ENCODE measurements around the gene HIGD1C. TPM values are rescaled to one million over a fixed set of nuclear protein-coding genes. Genes with fewer than 3 reads are reported as not detected.

HIGD1C gene
- total and polyA plus RNA-seq, 4 donors, result not detected

DNA sequence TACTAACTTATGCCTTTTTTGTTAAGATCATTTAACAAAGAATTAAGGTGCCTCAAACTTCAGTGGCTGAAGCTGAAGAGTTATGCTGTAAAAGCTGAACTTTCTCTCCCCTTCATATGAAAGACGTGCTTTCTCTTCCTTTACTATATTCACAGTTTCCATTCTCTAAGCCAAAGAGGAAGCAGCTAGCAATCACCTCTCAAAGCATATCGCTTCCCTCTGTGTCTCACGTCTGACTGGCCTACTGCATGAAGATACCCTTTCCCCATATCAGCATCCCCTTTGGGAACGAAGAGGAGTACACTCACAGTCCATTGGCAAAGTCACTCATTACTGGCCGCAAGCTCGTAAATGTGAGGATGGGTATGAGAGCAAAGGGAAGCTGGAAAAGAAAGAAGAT lies 38.9 kb downstream of the HIGD1C start:
- Histone ChIP-seq H3K4me1 (ENCODE audit: control insufficient read depth in 5 of 5, insufficient read depth in 5 of 5, low read length in 5 of 5) (peaks cover 0 to 7% (median 0%) of the 10 kb centered on the region in 5 donors), H3K9me3 (ENCODE audit: control insufficient read depth in 4 of 4, insufficient read depth in 3 of 4, low read length in 3 of 4) (no peaks in the 10 kb centered on the region), H3K27me3 (ENCODE audit: control insufficient read depth in 3 of 3, insufficient read depth in 3 of 3, low read length in 2 of 3) (no peaks in the 10 kb centered on the region), H3K27ac (ENCODE audit: low read depth in 1 of 2, low read length in 1 of 2) (no peak overlapping the region), H3K36me3 (ENCODE audit: control insufficient read depth in 4 of 4, insufficient read depth in 4 of 4, low read length in 4 of 4) (peaks cover 30 to 52% (median 43%) of the 10 kb centered on the region in 4 donors), H3K4me3 (no peak overlapping the region), H3K9ac (ENCODE audit: insufficient read depth in 1 of 2, low read length in 2 of 2) (no peak overlapping the region)
- TF ChIP-seq, protein P1, sequence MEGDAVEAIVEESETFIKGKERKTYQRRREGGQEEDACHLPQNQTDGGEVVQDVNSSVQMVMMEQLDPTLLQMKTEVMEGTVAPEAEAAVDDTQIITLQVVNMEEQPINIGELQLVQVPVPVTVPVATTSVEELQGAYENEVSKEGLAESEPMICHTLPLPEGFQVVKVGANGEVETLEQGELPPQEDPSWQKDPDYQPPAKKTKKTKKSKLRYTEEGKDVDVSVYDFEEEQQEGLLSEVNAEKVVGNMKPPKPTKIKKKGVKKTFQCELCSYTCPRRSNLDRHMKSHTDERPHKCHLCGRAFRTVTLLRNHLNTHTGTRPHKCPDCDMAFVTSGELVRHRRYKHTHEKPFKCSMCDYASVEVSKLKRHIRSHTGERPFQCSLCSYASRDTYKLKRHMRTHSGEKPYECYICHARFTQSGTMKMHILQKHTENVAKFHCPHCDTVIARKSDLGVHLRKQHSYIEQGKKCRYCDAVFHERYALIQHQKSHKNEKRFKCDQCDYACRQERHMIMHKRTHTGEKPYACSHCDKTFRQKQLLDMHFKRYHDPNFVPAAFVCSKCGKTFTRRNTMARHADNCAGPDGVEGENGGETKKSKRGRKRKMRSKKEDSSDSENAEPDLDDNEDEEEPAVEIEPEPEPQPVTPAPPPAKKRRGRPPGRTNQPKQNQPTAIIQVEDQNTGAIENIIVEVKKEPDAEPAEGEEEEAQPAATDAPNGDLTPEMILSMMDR (IDR thresholded peaks at IDR 0.05; ENCODE audit: control extremely low read depth, extremely low read depth), result no peak
- DNase-seq, result no peak
- 81 to 85% methylated on average over 6 of the region's 6 CpGs for WGBS, 2 donors
- no peak for ATAC-seq (ENCODE audit: insufficient read depth, low FRiP score)

- DNase-seq, result peak; percentile 44 to 74 (median 67)
- Histone ChIP-seq H3K4me1 (ENCODE audit: control insufficient read depth in 5 of 5, insufficient read depth in 5 of 5, low read length in 5 of 5) (no peaks in the 10 kb centered on the region), H3K9ac (ENCODE audit: insufficient read depth in 1 of 2, low read length in 2 of 2) (no peak overlapping the region), H3K27ac (ENCODE audit: low read depth in 1 of 2, low read length in 1 of 2) (no peak overlapping the region), H3K27me3 (ENCODE audit: control insufficient read depth in 3 of 3, insufficient read depth in 3 of 3, low read length in 2 of 3) (no peaks in the 10 kb centered on the region), H3K4me3 (no peak overlapping the region), H3K36me3 (ENCODE audit: control insufficient read depth in 4 of 4, insufficient read depth in 4 of 4, low read length in 4 of 4) (peaks cover 30 to 56% (median 45%) of the 10 kb centered on the region in 4 donors), H3K9me3 (ENCODE audit: control insufficient read depth in 4 of 4, insufficient read depth in 3 of 4, low read length in 3 of 4) (no peaks in the 10 kb centered on the region)
- WGBS, 2 donors, result 35 to 63% methylated on average over 2 of the region's 2 CpGs
- no peak for ATAC-seq (ENCODE audit: insufficient read depth, low FRiP score)
- TF ChIP-seq, protein P1 (IDR thresholded peaks at IDR 0.05; ENCODE audit: control extremely low read depth, extremely low read depth), result no peak
Observed at GRCh38 chr12:50992819-50993218, 40.5 kb downstream of the HIGD1C start.

GRCh38 chr12:50999093-50999492 lies 46.7 kb downstream of the HIGD1C start:
- TF ChIP-seq, protein P1 (IDR thresholded peaks at IDR 0.05; ENCODE audit: control extremely low read depth, extremely low read depth), result no peak
- no peaks in the 10 kb centered on the region for H3K4me1 ChIP-seq (ENCODE audit: control insufficient read depth in 5 of 5, insufficient read depth in 5 of 5, low read length in 5 of 5)
- no peak overlapping the region for H3K4me3 ChIP-seq
- H3K36me3 ChIP-seq (ENCODE audit: control insufficient read depth in 4 of 4, insufficient read depth in 4 of 4, low read length in 4 of 4), result peaks cover 24 to 34% (median 31%) of the 10 kb centered on the region in 4 donors
- H3K9ac ChIP-seq (ENCODE audit: insufficient read depth in 1 of 2, low read length in 2 of 2), result no peak overlapping the region
- 76 to 95% methylated on average over 4 of the region's 4 CpGs for WGBS, 2 donors
- H3K27me3 ChIP-seq (ENCODE audit: control insufficient read depth in 3 of 3, insufficient read depth in 3 of 3, low read length in 2 of 3), result no peaks in the 10 kb centered on the region
- DNase-seq, result no peak
- H3K27ac ChIP-seq (ENCODE audit: low read depth in 1 of 2, low read length in 1 of 2), result no peak overlapping the region
- no peak for ATAC-seq (ENCODE audit: insufficient read depth, low FRiP score)
- H3K9me3 ChIP-seq (ENCODE audit: control insufficient read depth in 4 of 4, insufficient read depth in 3 of 4, low read length in 3 of 4), result no peaks in the 10 kb centered on the region

- Histone ChIP-seq H3K9ac (ENCODE audit: insufficient read depth in 1 of 2, low read length in 2 of 2) (no peak overlapping the region), H3K27me3 (ENCODE audit: control insufficient read depth in 3 of 3, insufficient read depth in 3 of 3, low read length in 2 of 3) (no peaks in the 10 kb centered on the region), H3K4me3 (no peak overlapping the region), H3K36me3 (ENCODE audit: control insufficient read depth in 4 of 4, insufficient read depth in 4 of 4, low read length in 4 of 4) (peaks cover 16 to 29% (median 29%) of the 10 kb centered on the region in 4 donors), H3K27ac (ENCODE audit: low read depth in 1 of 2, low read length in 1 of 2) (no peak overlapping the region), H3K4me1 (ENCODE audit: control insufficient read depth in 5 of 5, insufficient read depth in 5 of 5, low read length in 5 of 5) (peaks cover 0 to 6% (median 0%) of the 10 kb centered on the region in 5 donors), H3K9me3 (ENCODE audit: control insufficient read depth in 4 of 4, insufficient read depth in 3 of 4, low read length in 3 of 4) (no peaks in the 10 kb centered on the region)
- DNase-seq (no peak), ATAC-seq (ENCODE audit: insufficient read depth, low FRiP score) (no peak)
- WGBS, 2 donors, result 86 to 95% methylated on average over 7 of the region's 7 CpGs
- TF ChIP-seq, protein P1 (IDR thresholded peaks at IDR 0.05; ENCODE audit: control extremely low read depth, extremely low read depth), result no peak
Observed at GRCh38 chr12:51000245-51000644, 47.9 kb downstream of the HIGD1C start.
